Lung (tissue), 12 donors: Measurements from ENCODE around the gene ITGB8. TPM values are rescaled to one million over a fixed set of nuclear protein-coding genes. Genes with fewer than 3 reads are reported as not detected.
A peak's percentile ranks its signal among the peaks of the same experiment; 100 is the strongest.

Source experiments
- ATAC-seq: fragments of 200-7000 bp; cut with Tn5 transposase; one replicate; pipeline ENCODE4 v1.9.1; 2020; ENCODE audit warnings: moderate number of reproducible peaks; ENCODE audit not compliant: insufficient read depth, low FRiP score
- DNase-seq, 3 donors: peaks; one replicate each; pipeline ENCODE4 v3.0.0-alpha.2; 2013 to 2017
- H3K27ac ChIP-seq, 2 donors: one replicate each; pipeline ENCODE4 v1.5.1; 2013; ENCODE audit warnings: mild to moderate bottlenecking in 2 of 2, moderate library complexity in 2 of 2, control low read depth in 1 of 2, inconsistent platforms in 1 of 2, low read depth in 1 of 2, low read length in 1 of 2
- H3K27me3 ChIP-seq, 3 donors: one replicate each; pipeline ENCODE4 v1.5.1; 2013; ENCODE audit warnings: low read length in 2 of 3; ENCODE audit not compliant: control insufficient read depth in 3 of 3, insufficient read depth in 3 of 3
- H3K36me3 ChIP-seq, 4 donors: one replicate each; pipeline ENCODE4 v1.5.1; 2013; ENCODE audit warnings: low read length in 4 of 4, mild to moderate bottlenecking in 1 of 4, moderate library complexity in 1 of 4; ENCODE audit not compliant: control insufficient read depth in 4 of 4, insufficient read depth in 4 of 4
- H3K4me1 ChIP-seq, 5 donors: one replicate each; pipeline ENCODE4 v1.5.1; 2013; ENCODE audit warnings: low read length in 5 of 5, mild to moderate bottlenecking in 2 of 5, moderate library complexity in 1 of 5; ENCODE audit not compliant: control insufficient read depth in 5 of 5, insufficient read depth in 5 of 5
- H3K4me3 ChIP-seq: one replicate; pipeline ENCODE4 v1.5.1; 2013; ENCODE audit warnings: mild to moderate bottlenecking, control low read depth, moderate library complexity
- H3K9ac ChIP-seq, 2 donors: one replicate each; pipeline ENCODE4 v1.5.1; 2013; ENCODE audit warnings: low read length in 2 of 2, control low read depth in 1 of 2; ENCODE audit not compliant: insufficient read depth in 1 of 2
- H3K9me3 ChIP-seq, 4 donors: one replicate each; pipeline ENCODE4 v1.5.1; 2013; ENCODE audit warnings: low read length in 3 of 4, mild to moderate bottlenecking in 1 of 4, moderate library complexity in 1 of 4; ENCODE audit not compliant: control insufficient read depth in 4 of 4, insufficient read depth in 3 of 4
- CTCF ChIP-seq: IDR thresholded peaks from 2 replicates; pipeline ENCODE4 v1.5.1; 2012; ENCODE audit warnings: mild to moderate bottlenecking; ENCODE audit errors: control extremely low read depth, extremely low read depth
- WGBS, 2 donors: extraction: QIAGEN DNeasy Blood & Tissue Kit; methylation state at CpG; one replicate each; pipeline ENCODE4 v1.1.7; 2013; 5-methylcytosine and 5-hydroxymethylcytosine counted together
- polyA plus RNA-seq, 2 donors: library from polyadenylated mRNA; stranded (reverse); fragments of 200-250 nt; gene quantifications; one replicate each; pipeline ENCODE4 v1.2.1, GENCODE V29; 2013
- total RNA-seq, 2 donors: library from RNA; depleted of rRNA in 1 of 2; stranded (reverse); fragments of >200 nt in 1 of 2; gene quantifications; one replicate each; pipeline ENCODE4 v1.2.1, GENCODE V29; 2014 to 2021
- donor health status: control.
- donor health status: control.
- donor health status: Bipolar disorder and iron deficiency.
- donor health status: healthy.
- donor health status: DM: yes; HTN: yes; CAD: no.

ITGB8 gene
- total and polyA plus RNA-seq, 4 donors = 1.5 to 29.7 (median 15.2) TPM

GRCh38 chr7:20338285-20338684 is 7.6 kb downstream of the ITGB8 start:
- H3K9ac ChIP-seq = no peak overlapping the region
- WGBS, 2 donors = 87 to 92% methylated on average over 6 of the region's 6 CpGs
- DNase-seq = no peak
- no peak for TF ChIP-seq CTCF
- no peak overlapping the region for H3K27ac ChIP-seq
- no peak overlapping the region for H3K4me3 ChIP-seq
- no peaks in the 10 kb centered on the region for H3K9me3 ChIP-seq
- no peak for ATAC-seq
- H3K27me3 ChIP-seq = no peaks in the 10 kb centered on the region
- no peaks in the 10 kb centered on the region for H3K4me1 ChIP-seq
- peaks cover 0 to 3% (median 0%) of the 10 kb centered on the region in 4 donors for H3K36me3 ChIP-seq

- DNase-seq (peak; percentile 34 to 67 (median 39)), ATAC-seq (no peak)
- H3K27ac ChIP-seq = no peak overlapping the region
- no peaks in the 10 kb centered on the region for H3K4me1 ChIP-seq
- no peak overlapping the region for H3K4me3 ChIP-seq
- no peak for TF ChIP-seq CTCF
- no peak overlapping the region for H3K9ac ChIP-seq
- peaks cover 0 to 2% (median 0%) of the 10 kb centered on the region in 4 donors for H3K9me3 ChIP-seq
- peaks cover 0 to 3% (median 1%) of the 10 kb centered on the region in 4 donors for H3K36me3 ChIP-seq
- H3K27me3 ChIP-seq = no peaks in the 10 kb centered on the region
Observed at GRCh38 chr7:20340839-20341238, 10.1 kb downstream of the ITGB8 start.

GRCh38 chr7:20343205-20343604 is 12.5 kb downstream of the ITGB8 start:
- 70 to 78% methylated on average over 3 of the region's 3 CpGs for WGBS, 2 donors

More at GRCh38 chr7:20343205-20343604, 12.5 kb downstream of the ITGB8 start:
- peaks cover 0 to 3% (median 0%) of the 10 kb centered on the region in 4 donors for H3K36me3 ChIP-seq
- no peak for TF ChIP-seq CTCF
- peak in 1 of 3 donors; percentile 39 for DNase-seq
- no peak overlapping the region for H3K9ac ChIP-seq
- no peak overlapping the region for H3K4me3 ChIP-seq
- H3K9me3 ChIP-seq = peaks cover 0 to 2% (median 0%) of the 10 kb centered on the region in 4 donors
- no peak overlapping the region for H3K27ac ChIP-seq
- no peaks in the 10 kb centered on the region for H3K27me3 ChIP-seq
- no peak for ATAC-seq
- H3K4me1 ChIP-seq = peaks cover 0 to 9% (median 0%) of the 10 kb centered on the region in 5 donors
